Loucy (cell line): ENCODE data around the gene ASTN2.

Experiments
- EZH2phosphoT487 ChIP-seq: fragments of 200-600 bp; IDR thresholded peaks from 2 replicates; pipeline ENCODE4 v1.6.1; 2018; ENCODE audit warnings: antibody characterized with exemption, mild to moderate bottlenecking, moderate library complexity, borderline replicate concordance
- TF ChIP-seq, protein P1 (sequence below): fragments of 200-600 bp; sonication (generic); conservative IDR thresholded peaks from 2 replicates; pipeline ENCODE4 v1.5.1; 2014; ENCODE audit warnings: mild to moderate bottlenecking, antibody characterized with exemption, low read length

DNA sequence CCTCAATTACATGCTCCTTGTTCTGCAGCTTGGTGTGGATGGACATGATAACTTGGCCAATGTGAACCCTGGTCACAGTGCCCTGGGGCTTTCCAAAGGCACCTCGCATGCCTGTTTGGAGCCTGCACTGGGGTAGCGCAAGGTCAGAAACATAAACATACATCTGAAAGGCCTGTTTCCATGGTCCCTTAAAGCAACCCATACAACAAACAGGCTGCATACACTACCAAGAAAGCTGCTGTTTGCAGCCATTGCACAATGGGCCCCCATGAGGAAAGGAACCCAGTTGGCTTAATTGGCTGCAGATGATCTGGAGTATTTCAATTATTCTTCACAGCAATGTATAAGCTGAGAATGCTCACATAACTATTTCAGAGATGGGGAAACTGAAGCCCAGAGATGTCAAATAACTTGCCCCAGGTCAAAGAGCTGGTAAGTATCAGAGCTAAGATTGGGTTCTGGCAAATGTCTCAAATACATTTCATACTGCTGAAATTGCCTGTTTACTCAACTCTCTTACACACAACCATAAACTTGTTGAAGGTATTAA lies 233.9 kb downstream of the ASTN2 start:
- TF ChIP-seq, protein P1, sequence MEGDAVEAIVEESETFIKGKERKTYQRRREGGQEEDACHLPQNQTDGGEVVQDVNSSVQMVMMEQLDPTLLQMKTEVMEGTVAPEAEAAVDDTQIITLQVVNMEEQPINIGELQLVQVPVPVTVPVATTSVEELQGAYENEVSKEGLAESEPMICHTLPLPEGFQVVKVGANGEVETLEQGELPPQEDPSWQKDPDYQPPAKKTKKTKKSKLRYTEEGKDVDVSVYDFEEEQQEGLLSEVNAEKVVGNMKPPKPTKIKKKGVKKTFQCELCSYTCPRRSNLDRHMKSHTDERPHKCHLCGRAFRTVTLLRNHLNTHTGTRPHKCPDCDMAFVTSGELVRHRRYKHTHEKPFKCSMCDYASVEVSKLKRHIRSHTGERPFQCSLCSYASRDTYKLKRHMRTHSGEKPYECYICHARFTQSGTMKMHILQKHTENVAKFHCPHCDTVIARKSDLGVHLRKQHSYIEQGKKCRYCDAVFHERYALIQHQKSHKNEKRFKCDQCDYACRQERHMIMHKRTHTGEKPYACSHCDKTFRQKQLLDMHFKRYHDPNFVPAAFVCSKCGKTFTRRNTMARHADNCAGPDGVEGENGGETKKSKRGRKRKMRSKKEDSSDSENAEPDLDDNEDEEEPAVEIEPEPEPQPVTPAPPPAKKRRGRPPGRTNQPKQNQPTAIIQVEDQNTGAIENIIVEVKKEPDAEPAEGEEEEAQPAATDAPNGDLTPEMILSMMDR: no peak
- TF ChIP-seq EZH2phosphoT487: no peak
